Sigmoid colon (tissue), 7 donors: ENCODE results near the gene TMEM184B. TPM values are rescaled to one million over a fixed set of nuclear protein-coding genes. Genes with fewer than 3 reads are reported as not detected.

Experiments
- DNase-seq: peaks from one replicate; pipeline ENCODE4 v3.0.0-alpha.2; 2019
- H3K27ac ChIP-seq, 4 donors: fragments of 200-600 bp; sonication (generic); one replicate each; pipeline ENCODE4 v1.5.1; 2016 to 2019; ENCODE audit warnings: mild to moderate bottlenecking in 1 of 4
- H3K27me3 ChIP-seq, 3 donors: fragments of 200-600 bp; sonication (generic); one replicate each; pipeline ENCODE4 v1.5.1; 2019; ENCODE audit warnings: mild to moderate bottlenecking in 1 of 3
- H3K36me3 ChIP-seq, 4 donors: fragments of 200-600 bp; sonication (generic); one replicate each; pipeline ENCODE4 v1.5.1; 2016 to 2019
- H3K4me1 ChIP-seq, 4 donors: fragments of 200-600 bp; sonication (generic); one replicate each; pipeline ENCODE4 v1.5.1; 2017 to 2019
- H3K4me3 ChIP-seq, 4 donors: fragments of 200-600 bp; sonication (generic); one replicate each; pipeline ENCODE4 v1.5.1; 2017 to 2019; ENCODE audit warnings: mild to moderate bottlenecking in 2 of 4, moderate library complexity in 1 of 4
- H3K9me3 ChIP-seq, 4 donors: fragments of 200-600 bp in 3 of 4; sonication (generic) in 3 of 4; one replicate each; pipeline versions ENCODE4 v1.5.1 to v1.6.1; 2013 to 2019
- CTCF ChIP-seq, 4 experiments: fragments of 450-650 bp in 3 of 4; fragments of 200-600 bp in 1 of 4; IDR thresholded peaks; one replicate each; pipeline ENCODE4 v1.5.1; 2016 to 2019; ENCODE audit warnings: antibody characterized with exemption in 4 of 4, mild to moderate bottlenecking in 3 of 4, moderate library complexity in 2 of 4
- EP300 ChIP-seq, 4 donors: sonication (generic); formaldehyde crosslinking; IDR thresholded peaks; one replicate each; pipeline ENCODE4 v1.6.1; 2017; ENCODE audit warnings: antibody characterized with exemption in 4 of 4
- POLR2A ChIP-seq, 2 donors: fragments of 450-650 bp; IDR thresholded peaks; one replicate each; pipeline ENCODE4 v1.6.1; 2016; ENCODE audit warnings: antibody characterized with exemption in 2 of 2, mild to moderate bottlenecking in 2 of 2, moderate library complexity in 2 of 2
- POLR2AphosphoS5 ChIP-seq, 4 donors: sonication (generic); formaldehyde crosslinking; IDR thresholded peaks; one replicate each; pipeline ENCODE4 v1.6.1; 2017; ENCODE audit warnings: antibody characterized with exemption in 4 of 4
- WGBS, 2 donors: extraction: QIAGEN DNeasy Blood & Tissue Kit; methylation state at CpG; one replicate each; pipeline ENCODE4 v1.1.7; 2013; 5-methylcytosine and 5-hydroxymethylcytosine counted together
- intact Hi-C: fragments of 100-400 bp; cut with DNase I; formaldehyde crosslinking; loops from one replicate; pipeline ENCODE4 v1.15.1; 2023
- polyA plus RNA-seq, 3 donors: library from polyadenylated mRNA; stranded (reverse); fragments of 200-250 nt; gene quantifications; one replicate each; pipeline ENCODE4 v1.2.3, GENCODE V29; 2013
- total RNA-seq, 4 donors: library from RNA; depleted of rRNA; stranded (reverse); fragments of >200 nt; gene quantifications; one replicate each; pipeline ENCODE4 v1.1.0, GENCODE V29; 2016
- donor health status: healthy with polysubstance abuse.
- donor health status: Bipolar disorder and iron deficiency.
- donor health status: healthy.

The TMEM184B gene
- total and polyA plus RNA-seq, 7 donors: 7.2 to 96.4 (median 42.6) TPM

- peaks cover 14 to 90% (median 25%) of the 10 kb centered on the region in 4 donors for H3K36me3 ChIP-seq
- peak overlapping the region in 2 of 4 donors; percentile 43 to 69 for H3K27ac ChIP-seq
- peaks cover 0 to 25% (median 15%) of the 10 kb centered on the region in 4 donors for H3K4me1 ChIP-seq
- no peaks in the 10 kb centered on the region for H3K27me3 ChIP-seq
- no peaks in the 10 kb centered on the region for H3K9me3 ChIP-seq
- 87% methylated on average over 9 of the region's 9 CpGs for WGBS, 2 donors
- DNase-seq: no peak
- intact Hi-C loops: no loop called here
- TF ChIP-seq EP300 (IDR thresholded peaks at IDR 0.05): no peak
- no peak for TF ChIP-seq POLR2A (IDR thresholded peaks at IDR 0.05)
- no peak for TF ChIP-seq CTCF (IDR thresholded peaks at IDR 0.05)
- TF ChIP-seq POLR2AphosphoS5 (IDR thresholded peaks at IDR 0.05): no peak
- no peak overlapping the region for H3K4me3 ChIP-seq
These were observed 41.9 kb downstream of the TMEM184B start for GRCh38 chr22:38230916-38231315.

GRCh38 chr22:38230108-38230825 lies 42.5 kb downstream of the TMEM184B start:
- TF ChIP-seq POLR2AphosphoS5 (IDR thresholded peaks at IDR 0.05): no peak
- peak in 2 of 4 experiments; percentile 22 to 38 for TF ChIP-seq CTCF (IDR thresholded peaks at IDR 0.05)
- H3K27me3 ChIP-seq: no peaks in the 10 kb centered on the region
- peaks cover 0 to 25% (median 15%) of the 10 kb centered on the region in 4 donors for H3K4me1 ChIP-seq
- intact Hi-C loops: no loop called here
- H3K27ac ChIP-seq: peak overlapping the region in 3 of 4 donors; percentile 43 to 69 (median 60)
- 23 to 52% methylated on average over 15 of the region's 15 CpGs for WGBS, 2 donors
- DNase-seq: no peak
- H3K4me3 ChIP-seq: no peak overlapping the region
- peaks cover 19 to 92% (median 26%) of the 10 kb centered on the region in 4 donors for H3K36me3 ChIP-seq
- no peaks in the 10 kb centered on the region for H3K9me3 ChIP-seq

- intact Hi-C loops: no loop called here
- H3K36me3 ChIP-seq: peaks cover 22 to 92% (median 34%) of the 10 kb centered on the region in 4 donors
These were observed 43.7 kb downstream of the TMEM184B start for GRCh38 chr22:38228873-38229740.

GRCh38 chr22:38228326-38228872 lies 44.4 kb downstream of the TMEM184B start:
- H3K9me3 ChIP-seq: no peaks in the 10 kb centered on the region
- H3K27me3 ChIP-seq: no peaks in the 10 kb centered on the region
- intact Hi-C loops: no loop called here
- peaks cover 0 to 25% (median 15%) of the 10 kb centered on the region in 4 donors for H3K4me1 ChIP-seq
- peaks cover 22 to 93% (median 36%) of the 10 kb centered on the region in 4 donors for H3K36me3 ChIP-seq
- H3K4me3 ChIP-seq: no peak overlapping the region
- 25 to 68% methylated on average over 3 of the region's 3 CpGs for WGBS, 2 donors
- H3K27ac ChIP-seq: peak overlapping the region; percentile 59 to 85 (median 73)
- DNase-seq: no peak
- TF ChIP-seq CTCF (IDR thresholded peaks at IDR 0.05) (no peak), EP300 (IDR thresholded peaks at IDR 0.05) (no peak), POLR2A (IDR thresholded peaks at IDR 0.05) (no peak), POLR2AphosphoS5 (IDR thresholded peaks at IDR 0.05) (no peak)

More at GRCh38 chr22:38228873-38229740, 43.7 kb downstream of the TMEM184B start:
- H3K4me3 ChIP-seq: no peak overlapping the region
- DNase-seq: no peak
- H3K27me3 ChIP-seq: no peaks in the 10 kb centered on the region
- H3K27ac ChIP-seq: peak overlapping the region; percentile 59 to 85 (median 73)
- TF ChIP-seq POLR2AphosphoS5 (IDR thresholded peaks at IDR 0.05): peak in 2 of 4 donors; percentile 5 to 16
- no peak for TF ChIP-seq POLR2A (IDR thresholded peaks at IDR 0.05)
- H3K9me3 ChIP-seq: no peaks in the 10 kb centered on the region
- peaks cover 0 to 25% (median 15%) of the 10 kb centered on the region in 4 donors for H3K4me1 ChIP-seq
- 35 to 67% methylated on average over 14 of the region's 14 CpGs for WGBS, 2 donors
